ENCODE measurements around the gene SELPLG.
"Not testable (repeated sequence)": the region's sequence is repeated elsewhere in the genome, so short reads cannot be mapped to it uniquely, and the experiment has no call there.

The SELPLG gene, protein sequence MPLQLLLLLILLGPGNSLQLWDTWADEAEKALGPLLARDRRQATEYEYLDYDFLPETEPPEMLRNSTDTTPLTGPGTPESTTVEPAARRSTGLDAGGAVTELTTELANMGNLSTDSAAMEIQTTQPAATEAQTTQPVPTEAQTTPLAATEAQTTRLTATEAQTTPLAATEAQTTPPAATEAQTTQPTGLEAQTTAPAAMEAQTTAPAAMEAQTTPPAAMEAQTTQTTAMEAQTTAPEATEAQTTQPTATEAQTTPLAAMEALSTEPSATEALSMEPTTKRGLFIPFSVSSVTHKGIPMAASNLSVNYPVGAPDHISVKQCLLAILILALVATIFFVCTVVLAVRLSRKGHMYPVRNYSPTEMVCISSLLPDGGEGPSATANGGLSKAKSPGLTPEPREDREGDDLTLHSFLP

DNA sequence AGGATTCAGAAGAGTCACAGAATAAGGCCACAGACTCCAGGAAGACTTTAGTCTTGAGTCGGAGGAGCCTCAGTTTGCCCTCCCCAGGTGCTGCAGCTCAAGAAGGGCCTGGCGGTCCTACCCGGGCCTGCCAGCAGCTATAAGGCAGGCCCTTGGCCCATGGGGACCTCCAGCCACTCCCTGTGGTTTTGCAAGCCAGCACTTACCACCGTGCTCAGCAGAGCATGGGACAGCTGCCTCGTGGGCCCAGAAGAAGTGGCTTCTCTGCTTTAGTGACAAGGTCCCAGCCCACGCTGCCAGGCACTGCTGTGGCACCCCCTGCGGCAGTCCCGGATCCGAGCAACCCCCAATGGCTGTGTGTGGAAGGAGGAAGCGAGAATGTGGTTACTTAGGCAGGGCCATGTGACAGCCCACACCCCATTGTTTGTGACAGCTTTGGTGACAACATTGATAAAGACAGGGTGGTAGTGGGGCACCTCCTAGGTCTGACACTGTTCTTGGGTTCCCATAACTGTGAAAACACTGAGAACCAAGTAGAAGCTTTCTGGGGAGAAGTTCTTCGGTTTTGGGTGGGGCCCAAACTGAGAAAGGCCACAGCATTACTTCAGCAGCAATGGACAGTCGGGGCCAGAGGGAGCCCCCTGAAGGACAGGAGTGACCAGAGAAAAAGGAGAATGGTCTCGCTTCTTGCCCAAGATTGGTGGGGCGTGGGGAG is at the start of gene SELPLG:
TSS of gene SELPLG (minus strand) at position 361 of the 715 bp plus-strand sequence. CDS start 9,587 bp downstream, outside the sequence.
- DNase-seq = no peak

DNA sequence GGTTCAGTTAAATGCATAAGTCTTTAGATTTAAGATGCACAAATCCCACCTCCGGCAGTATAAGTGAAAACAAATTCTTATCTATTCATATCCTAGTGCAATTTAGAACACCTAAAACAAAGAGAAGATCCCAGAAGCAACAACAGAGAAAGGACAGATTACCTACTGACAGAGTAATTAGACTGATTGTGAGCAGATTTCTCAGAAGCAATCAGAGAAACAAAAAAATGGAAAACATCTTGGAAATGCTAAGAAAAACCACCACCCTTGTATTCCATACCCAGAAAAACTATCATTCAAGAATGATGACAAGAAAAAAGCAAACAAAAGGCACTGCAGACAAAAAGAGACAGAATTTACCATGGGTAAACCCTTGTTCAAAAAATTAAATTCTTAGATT is 47.6 kb upstream of the SELPLG start:
- DNase-seq = no peak

DNA sequence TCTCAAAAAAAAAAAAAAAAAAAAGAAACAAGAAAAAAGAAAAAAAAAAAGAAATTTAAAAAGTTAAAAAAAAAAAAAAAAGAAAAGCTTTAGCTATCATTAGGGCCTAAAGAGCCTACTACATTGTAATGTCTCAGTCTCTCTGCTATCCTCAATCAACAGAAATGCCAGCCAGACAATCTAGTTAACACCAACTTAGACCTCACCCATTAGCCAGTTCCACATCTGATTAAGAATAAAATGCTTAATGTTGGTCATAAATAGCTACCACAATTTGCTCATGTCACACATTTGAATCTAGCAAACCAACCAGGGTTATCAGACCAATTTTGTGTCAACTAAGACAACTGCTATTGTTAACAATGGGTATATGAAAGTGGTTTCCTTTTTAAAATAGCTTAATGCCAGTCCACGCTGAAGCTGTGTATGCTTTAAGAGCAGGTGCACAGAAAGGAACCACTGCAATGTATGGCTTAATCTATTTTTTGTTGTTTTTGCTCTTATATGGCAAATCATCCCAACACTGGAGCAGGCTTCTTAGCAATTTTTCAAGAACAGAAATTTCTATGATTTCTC is 45.5 kb upstream of the SELPLG start:
- no peak for DNase-seq

DNA sequence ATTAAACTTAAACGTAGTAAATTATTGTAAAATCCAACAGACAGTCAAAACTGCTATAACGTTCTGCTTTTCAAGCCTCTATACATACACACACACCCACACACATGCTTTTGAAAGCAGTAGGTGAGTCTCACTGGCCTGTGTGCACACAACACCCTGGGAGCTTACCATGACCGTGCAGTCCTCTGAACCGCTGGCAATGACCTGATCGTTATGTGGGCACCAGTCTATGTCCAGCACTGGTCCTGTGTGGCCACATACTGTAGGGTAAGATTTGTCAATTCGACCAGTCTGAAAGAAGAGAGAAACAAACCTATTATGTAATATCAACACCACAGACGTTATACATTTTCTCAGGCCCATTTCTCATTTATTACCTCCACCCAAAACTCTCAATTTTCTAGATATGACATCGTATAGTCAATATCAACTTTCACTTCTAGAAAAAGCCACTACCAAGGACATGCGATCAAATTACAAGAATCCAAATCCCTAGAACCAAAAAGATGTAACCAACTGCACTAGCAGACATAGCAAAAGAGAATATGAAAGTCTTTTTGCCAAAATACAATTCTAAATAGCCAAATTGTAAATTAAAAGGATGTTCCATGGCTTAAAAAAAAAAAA is 44.5 kb upstream of the SELPLG start:
- DNase-seq = no peak

DNA sequence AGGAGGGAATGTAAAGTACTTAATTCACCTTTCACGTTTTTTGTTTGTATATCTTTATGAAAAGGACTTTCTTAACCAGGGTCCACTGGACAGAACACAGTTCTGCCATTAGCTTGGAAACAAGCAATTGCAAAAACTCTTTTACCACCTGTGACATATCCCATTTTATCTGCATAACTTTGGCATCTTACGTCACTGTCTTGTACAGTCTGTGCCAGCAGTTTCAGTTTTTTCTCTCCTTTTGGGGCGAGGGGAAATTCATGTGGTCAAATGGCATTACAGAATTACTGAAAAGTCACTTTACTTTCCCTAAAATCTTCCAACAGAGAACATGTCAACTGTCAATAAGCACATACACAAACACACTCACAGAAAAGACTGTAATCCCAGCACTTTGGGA is 43.7 kb upstream of the SELPLG start:
- no peak for DNase-seq

DNA sequence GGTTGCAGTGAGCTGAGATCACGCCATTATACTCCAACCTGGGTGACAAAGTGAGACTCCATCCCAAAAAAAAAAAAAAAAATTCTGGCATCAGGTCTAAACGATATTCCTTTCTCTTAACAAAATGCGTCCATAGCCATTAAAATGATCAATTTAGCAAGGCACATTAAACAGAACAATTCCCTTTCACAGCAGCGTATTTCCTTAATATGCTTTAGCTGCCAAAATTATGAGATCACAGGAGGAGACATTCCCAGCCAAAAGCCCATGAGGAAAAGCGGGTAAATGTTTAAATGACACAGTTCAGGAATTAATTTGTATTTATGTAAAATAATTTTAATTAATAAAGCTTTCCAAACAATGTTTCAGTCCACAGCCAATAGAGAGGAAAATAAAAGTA is 43.0 kb upstream of the SELPLG start:
- DNase-seq = no peak

DNA sequence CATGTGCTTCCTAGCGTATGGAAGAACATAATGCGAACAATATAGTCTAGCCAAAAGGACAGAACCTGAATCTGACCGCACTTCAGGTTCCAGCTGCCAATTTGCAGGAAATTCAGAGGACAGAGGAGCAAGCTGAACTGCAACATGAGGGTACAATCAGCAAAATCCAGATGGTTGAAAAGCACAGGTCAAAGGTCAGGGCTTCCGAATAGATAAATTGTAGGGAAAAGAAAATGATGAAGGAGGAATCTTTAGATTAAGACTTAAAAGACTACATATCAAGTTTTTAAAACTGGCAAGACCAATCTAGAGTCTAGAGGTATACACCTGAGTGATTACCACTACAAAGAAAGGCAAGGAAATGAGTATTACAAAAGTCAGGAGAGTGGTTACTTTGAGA is 42.1 kb upstream of the SELPLG start:
- DNase-seq = no peak

DNA sequence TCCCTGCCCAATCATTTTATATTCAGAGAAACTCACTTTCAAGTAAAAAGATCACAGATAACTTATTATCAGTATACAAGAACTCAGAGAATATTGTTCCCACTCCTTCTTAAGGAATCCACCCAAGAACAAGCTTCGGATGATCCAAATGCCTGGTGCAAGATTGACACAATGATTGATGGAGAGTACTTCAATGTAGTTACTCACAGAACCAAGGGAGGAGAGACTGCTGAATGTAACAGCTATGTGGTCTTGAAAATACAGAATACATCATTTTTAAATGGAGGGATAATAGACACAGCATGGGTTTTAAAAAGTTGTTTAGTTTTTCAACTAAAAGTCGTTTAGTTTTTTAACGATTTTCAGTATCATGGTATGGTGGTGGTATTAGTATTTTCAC is 38.4 kb upstream of the SELPLG start:
- DNase-seq = no peak

DNA sequence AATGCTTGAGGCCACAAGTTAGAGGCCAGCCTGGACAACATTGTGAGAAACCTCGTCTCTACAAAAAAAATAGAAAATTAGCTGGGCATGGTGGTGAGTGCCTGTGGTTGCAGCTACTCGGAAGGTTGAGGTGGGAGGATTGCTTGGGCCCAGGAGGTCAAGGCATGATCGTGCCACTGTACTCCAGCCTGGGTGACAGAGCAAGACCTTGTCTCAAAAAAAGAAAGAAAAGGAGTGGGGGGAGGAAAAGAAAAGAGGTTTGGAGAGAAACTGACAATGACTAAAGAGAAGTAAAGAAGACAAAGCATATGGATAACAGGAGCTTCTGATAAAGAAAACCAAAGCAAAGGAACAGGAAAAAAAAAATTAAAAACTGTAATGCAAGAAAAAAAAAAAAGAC is 37.4 kb upstream of the SELPLG start:
- no peak for DNase-seq

DNA sequence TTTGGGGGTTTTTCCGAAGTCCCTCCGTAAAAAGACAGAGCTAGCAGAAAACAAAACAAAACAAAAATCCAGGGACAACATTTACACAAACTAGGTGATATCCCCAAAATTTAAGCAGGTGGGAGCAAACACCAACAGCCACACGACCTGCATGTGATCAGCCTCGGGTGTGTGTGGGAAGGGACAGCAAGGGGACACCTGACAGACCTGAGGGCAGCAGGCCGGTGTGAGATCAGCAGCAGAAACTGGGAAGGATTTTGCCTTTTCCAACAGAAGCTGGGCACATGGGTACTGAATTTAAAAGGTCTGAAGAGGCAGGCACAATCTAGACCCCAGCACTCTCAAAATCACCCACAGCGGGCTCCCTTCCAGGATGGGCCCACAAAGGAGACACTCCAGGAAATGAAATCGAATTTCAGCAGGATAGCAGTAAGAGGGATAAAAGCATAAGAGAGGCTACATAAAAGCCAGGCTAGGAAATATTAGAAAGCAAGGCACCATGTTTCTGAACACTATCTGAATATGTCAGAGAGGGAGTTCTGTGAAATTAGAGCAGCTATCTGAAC is 36.5 kb upstream of the SELPLG start:
- DNase-seq = no peak

DNA sequence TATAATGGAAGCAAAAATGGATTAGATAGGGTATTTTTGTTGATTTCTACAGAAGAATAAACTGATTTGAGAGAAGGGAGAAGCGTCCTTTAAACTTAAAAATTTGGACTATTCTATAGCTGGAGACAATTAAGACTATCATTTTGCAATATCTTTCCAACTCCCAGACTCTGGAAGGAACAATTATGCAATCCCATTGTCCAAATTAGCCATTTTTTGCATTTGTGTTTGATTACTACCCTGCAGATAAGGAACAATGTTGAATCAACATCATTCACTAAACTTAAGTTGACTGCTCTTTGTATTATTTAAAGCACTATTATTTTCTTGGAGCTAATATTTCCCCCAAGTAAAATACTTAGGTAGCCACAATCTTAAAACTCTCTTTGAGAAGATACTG is 34.8 kb upstream of the SELPLG start:
- DNase-seq = no peak

DNA sequence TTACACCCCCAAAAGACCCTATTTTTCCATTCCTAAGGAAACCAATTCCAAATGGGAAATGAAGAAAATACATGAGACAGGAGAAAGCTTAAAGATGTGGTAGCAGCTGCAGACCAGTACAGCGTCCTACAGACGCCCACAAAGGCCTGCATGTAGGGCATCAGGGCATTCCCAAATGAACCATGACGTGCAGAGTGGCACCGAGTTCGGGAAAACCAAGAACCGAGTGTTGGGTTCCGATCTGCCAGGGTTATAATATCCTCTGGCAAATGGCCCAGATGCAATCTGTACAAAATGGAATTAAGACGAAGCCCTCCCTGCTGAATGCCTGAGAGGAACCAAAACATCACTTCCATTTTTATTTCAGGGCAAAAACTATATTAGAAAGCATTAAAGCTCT is 34.4 kb upstream of the SELPLG start:
- DNase-seq = no peak

DNA sequence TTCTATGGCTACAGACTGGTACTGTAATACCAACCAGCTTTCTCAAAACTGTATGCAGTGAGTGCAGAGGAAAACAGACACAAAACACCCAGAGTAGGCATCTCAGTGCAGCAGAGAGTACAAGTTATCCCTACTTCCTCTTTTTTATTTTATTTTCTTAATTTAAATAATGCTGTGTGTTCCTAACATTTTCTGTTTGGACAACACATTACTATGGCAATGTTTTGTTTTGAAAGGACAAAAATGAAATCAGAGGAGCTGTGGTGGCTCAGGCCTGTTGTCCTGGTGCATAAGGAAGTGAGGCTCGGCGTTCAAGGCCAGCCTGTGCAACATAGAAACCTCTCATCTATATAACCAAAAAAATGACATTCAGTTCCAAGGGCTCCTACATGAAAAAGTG is 33.7 kb upstream of the SELPLG start:
- no peak for DNase-seq

DNA sequence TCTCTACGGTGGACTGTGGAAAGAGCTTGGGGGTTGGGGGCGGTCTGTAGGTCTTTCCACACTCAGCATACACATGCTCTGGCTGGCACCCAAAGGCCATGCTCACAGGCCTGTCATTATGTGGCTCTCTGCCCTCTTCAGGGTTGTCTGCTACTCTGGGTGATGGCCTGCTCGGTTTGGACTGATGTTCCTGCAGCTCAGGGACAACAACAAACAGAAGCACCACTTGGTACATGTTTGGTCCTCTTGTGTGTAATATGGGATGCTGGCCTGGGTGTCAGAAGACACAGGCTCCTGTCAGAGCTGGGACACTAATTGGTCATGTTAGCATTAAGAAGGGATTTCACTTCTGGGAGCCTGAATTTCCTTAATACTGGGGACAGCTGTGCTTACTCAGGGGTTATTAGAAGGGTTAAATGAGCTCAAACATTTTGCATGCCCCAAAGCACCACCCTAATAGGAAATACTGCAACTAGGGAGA is 32.7 kb upstream of the SELPLG start:
- no peak for DNase-seq

DNA sequence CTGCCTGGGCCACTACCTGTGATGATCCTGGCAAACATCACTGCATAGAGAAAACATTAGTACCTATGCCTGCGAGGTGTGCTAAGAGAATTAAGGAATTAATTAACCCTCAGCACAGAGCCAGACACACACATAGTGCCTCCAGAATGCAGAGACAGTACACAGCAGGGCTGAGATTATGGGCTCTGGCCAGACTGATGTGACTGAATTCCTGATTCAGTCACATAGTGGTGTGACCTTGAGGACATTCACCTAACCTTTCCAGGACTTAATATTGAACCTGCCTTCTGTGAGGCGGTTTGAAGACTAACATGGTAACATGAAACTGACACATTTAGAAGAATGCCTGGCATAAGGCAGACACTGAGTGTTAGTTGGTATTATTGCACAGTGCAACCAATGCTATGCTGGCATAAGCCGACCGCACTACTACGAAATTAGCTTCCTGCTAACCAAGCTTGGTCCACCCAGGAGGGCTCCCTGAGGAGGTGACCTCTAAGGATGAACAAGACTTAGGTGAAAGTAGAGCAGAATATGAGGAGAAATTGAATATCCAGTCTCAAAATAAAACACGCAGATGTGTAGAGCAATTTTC is 32.0 kb upstream of the SELPLG start:
- no peak for DNase-seq

DNA sequence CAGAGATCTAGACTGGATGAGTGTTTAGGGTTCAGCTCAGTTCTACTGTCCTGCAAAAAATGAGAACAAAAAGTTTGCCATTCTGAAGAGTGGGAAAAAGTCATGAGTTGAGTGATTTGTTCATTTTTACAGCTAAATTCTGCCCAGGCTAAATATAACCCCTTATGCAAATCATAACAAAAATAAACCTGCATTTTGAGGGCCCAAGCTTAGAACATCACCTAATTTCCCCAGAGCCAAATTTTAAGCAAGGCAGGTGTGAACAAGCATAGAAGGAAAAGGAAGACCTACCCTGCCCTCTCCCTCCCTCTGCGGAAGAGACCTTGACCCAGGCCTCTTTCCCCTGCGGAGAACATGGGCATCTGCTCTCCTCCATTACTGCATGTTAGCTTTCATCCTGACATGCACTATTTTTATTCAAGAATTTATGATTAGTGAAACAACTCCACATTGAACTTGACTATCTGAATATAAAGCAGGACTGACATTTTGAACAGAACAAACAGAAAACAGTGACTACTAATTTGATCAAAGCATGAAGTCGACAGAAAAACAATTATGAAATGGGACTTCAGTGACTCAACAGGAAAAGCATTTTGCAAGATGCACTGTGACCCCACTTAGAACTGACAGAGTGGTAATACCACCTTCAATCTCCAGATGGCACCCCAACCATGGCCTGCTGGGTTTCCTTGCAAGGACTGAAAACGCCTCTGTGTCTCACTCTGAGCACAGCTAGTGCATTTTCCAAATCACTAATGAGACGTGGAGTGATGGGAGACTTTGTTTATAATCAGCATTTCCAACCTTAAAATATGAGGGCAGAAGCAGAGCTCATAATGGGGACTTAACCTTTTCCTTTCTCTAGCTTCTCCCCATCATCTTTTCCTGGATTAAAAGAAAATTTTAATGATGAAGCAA is 30.9 kb upstream of the SELPLG start:
- peak; percentile 65 for DNase-seq

DNA sequence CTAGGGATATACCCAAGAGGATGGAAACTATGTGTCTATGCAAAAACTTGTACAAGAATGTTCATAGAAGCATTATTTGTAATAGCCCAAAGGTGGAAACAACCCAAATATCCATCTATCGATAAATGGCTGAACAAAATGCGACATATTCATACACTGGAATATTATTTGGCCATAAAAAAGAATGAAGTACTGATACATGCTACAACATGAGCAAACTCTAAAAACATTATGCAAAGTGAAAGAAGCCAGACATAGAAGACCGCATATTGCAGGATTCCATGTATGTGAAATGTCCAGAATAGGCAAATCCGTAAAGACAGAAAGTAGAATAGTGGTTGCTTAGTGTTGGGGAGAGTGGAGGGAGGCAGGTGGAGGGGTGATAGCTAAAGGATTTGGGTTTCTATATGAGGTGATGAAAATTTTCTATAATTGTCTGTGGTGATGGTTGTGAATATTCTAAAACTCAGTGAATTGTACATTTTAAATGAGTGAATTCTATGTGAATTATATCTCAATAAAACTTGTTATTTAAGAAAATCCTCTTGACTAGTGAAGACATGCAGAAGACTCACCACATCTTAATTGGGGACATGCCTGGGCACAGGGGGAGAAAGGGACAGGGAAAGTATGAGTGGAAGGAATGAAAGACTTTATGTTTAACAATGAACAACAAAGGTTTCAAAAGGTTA is 29.8 kb upstream of the SELPLG start:
- DNase-seq = no peak

DNA sequence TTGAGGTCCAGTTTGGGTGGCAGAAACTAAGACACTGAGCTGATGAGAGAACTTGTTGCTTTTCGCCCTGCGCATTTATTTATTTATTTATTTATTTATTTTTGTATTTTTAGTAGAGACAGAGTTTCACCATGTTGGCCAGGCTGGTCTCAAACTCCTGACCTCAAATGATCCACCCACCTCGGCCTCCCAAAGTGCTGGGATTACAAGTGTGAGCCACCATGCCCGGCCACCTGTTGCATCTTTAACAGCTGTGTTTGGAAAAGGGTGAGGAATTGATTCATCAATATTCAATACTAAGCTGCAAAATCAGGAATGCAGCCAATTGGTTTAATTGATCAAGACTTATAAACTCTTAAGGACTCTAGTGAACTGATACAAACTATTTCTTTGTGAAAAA is 24.4 kb upstream of the SELPLG start:
- not testable (repeated sequence) for DNase-seq

DNA sequence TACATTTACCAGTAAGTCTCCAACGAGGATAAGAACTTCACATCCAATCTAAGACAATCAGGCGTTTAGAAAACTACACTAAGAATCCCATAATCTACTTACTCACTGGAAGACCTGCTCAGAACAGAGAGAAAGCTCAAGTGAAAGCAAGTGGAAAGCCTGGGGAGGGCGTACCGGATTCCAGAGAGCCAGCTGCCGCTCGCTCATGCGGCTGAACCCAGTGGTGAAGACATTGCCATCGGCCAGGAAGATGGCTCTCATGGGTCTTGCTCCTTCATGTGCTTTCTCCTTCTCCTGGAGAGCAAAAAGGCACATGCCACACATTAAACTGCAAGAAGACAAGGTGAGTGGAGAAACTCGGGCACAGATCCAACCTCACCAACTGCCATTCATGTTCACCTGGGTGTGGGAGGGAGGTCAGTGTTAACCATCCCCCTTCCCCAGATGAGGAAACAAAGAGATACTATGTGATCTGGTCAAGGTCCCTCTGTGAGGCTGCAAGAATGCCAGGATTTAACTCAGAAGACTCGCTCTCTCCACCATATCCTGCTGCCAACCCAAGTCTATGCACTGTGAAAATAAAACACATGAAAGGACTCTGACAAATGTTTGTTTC is 23.5 kb upstream of the SELPLG start:
- DNase-seq = no peak

DNA sequence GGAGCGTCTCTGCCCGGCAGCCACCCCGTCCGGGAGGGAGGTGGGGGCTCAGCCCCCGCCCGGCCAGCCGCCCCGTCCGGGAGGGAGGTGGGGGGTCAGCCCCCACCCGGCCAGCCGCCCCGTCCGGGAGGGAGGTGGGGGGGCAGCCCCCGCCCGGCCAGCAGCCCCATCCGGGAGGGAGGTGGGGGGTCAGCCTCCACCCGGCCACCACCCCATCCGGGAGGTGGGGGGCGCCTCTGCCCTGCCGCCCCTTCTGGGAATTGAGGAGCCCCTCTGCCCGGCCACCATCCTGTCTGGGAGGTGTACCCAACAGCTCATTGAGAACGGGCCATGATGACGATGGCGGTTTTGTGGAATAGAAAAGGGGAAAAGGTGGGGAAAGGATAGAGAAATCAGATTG is 22.6 kb upstream of the SELPLG start:
- not testable (repeated sequence) for DNase-seq

DNA sequence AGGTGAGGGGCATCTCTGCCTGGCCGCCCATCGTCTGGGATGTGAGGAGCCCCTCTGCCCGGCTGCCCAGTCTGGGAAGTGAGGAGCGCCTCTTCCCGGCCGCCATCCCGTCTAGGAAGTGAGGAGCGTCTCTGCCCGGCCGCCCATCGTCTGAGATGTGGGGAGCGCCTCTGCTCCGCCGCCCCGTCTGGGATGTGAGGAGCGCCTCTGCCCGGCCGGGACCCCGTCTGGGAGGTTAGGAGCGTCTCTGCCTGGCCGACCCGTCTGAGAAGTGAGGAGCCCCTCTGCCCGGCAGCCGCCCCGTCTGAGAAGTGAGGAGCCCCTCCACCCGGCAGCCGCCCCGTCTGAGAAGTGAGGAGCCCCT is 22.1 kb upstream of the SELPLG start:
- DNase-seq = not testable (repeated sequence)
